ENCODE results near the gene ZNF337. TPM values are rescaled to one million over a fixed set of nuclear protein-coding genes. Genes with fewer than 3 reads are reported as not detected.
A peak's percentile ranks its signal among the peaks of the same experiment; 100 is the strongest.
"Not testable (repeated sequence)": the region's sequence is repeated elsewhere in the genome, so short reads cannot be mapped to it uniquely, and the experiment has no call there.

Gene ZNF337
- total RNA-seq, 1 donor from 2014 or later, result 15.5 TPM

DNA sequence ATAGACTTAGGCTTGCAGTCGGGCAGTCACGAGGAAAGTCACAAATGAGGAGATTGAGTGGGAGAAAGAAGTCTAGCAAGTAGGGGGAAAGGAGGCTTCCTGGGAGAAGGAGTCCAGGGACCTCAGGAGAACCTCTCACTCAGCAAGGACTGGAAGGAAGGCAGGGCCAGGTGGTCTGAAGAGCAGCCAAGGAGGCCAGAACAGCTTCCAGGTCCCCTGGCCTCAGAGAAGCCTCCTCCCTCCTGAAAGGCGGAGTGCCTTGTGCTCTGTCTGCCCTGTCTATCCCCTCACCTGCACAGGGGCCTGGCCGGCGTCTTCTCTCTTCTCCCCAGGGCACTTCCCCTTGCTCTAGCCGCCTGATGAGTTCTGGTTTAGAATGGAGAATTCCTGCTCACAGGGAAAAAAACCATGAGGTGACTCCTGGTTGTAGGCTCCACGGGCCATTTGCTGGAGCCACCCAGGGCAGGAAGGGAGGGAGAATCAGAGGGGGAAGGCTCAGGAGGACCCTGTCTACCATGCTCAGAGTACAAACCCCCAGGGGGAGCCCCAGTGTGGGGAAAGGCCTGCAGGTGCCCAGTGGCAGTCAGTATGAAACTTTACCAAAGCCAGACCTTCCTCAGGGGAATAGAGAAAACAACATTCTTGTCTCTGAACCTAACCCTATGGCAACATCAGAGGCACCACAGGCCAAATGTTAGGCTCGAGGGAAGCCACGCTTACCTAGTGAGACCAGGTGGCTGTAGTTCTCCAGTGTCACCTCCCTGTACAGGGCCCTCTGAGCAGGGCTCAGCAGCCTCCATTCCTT lies 11.2 kb downstream of the ZNF337 start:
- H3K27ac Mint-ChIP-seq, result no peak overlapping the region

DNA sequence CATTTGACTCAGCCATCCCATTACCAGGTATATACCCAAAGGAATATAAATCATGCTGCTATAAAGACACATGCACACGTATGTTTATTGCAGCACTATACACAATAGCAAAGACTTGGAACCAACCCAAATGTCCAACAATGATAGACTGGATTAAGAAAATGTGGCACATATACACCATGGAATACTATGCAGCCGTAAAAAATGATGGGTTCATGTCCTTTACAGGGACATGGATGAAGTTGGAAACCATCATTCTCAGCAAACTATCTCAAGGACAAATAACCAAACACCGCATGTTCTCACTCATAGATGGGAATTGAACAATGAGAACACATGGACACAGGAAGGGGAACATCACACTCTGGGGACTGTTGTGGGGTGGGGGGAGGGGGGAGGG lies 12.8 kb downstream of the ZNF337 start:
- H3K27me3 Mint-ChIP-seq; CTCF ChIA-PET; H3K9me3 Mint-ChIP-seq; H3K27ac Mint-ChIP-seq; intact Hi-C loops (cut with micrococcal nuclease); POLR2A ChIA-PET; H3K4me3 Mint-ChIP-seq; ATAC-seq (ENCODE audit: low read depth); DNase-seq: not testable (repeated sequence)
- H3K36me3 Mint-ChIP-seq (ENCODE audit: low read depth), result peaks cover 42% of the 10 kb centered on the region
- H3K4me1 Mint-ChIP-seq, result peaks cover 17% of the 10 kb centered on the region

More for the DNA sequence above, 11.2 kb downstream of the ZNF337 start:
- H3K4me1 Mint-ChIP-seq, result peaks cover 17% of the 10 kb centered on the region
- no peak overlapping the region for H3K4me3 Mint-ChIP-seq
- POLR2A ChIA-PET, result interaction anchor here (0.6 kb wide), 1 partner anchor 97 kb away, joined by 3 read pairs; no protein-coding TSS in a partner anchor
- CTCF ChIA-PET, result no interaction called here
- H3K27me3 Mint-ChIP-seq, result no peaks in the 10 kb centered on the region
- intact Hi-C loops (cut with micrococcal nuclease), result no loop called here
- no peaks in the 10 kb centered on the region for H3K9me3 Mint-ChIP-seq
- ATAC-seq (ENCODE audit: low read depth) (peak; percentile 90), DNase-seq (no peak)
- TF ChIP-seq CTCF (IDR thresholded peaks at IDR 0.05), result no peak
- H3K36me3 Mint-ChIP-seq (ENCODE audit: low read depth), result peaks cover 36% of the 10 kb centered on the region

DNA sequence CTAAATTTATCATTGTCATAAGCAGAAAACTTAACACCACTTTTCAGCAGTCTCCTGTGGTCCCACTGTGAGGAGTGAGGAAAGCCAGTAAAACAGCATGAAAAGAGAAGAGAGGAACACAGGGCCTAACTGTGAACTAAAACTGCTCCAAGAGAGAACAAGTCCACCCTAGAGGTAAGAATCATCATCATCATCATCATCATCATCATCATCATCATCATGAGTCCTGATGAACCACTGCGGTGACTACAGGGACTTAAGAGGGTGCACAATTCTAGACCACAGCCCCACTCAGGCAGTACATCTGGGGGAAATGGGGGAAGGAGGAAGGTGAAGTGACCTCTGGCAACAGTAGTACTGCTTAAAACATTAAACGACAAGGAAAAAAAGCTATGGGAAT lies 13.6 kb downstream of the ZNF337 start:
- H3K27ac Mint-ChIP-seq, result no peak overlapping the region
- CTCF ChIA-PET, result no interaction called here
- peaks cover 17% of the 10 kb centered on the region for H3K4me1 Mint-ChIP-seq
- no peak for TF ChIP-seq CTCF (IDR thresholded peaks at IDR 0.05)
- intact Hi-C loops (cut with micrococcal nuclease), result no loop called here
- ATAC-seq (ENCODE audit: low read depth), result no peak
- H3K9me3 Mint-ChIP-seq, result no peaks in the 10 kb centered on the region
- DNase-seq, result no peak
- no peak overlapping the region for H3K4me3 Mint-ChIP-seq
- no peaks in the 10 kb centered on the region for H3K27me3 Mint-ChIP-seq
- H3K36me3 Mint-ChIP-seq (ENCODE audit: low read depth), result peaks cover 50% of the 10 kb centered on the region
- POLR2A ChIA-PET, result no interaction called here

- Mint-ChIP-seq H3K9me3 (no peaks in the 10 kb centered on the region), H3K36me3 (ENCODE audit: low read depth) (peaks cover 75% of the 10 kb centered on the region), H3K4me1 (no peaks in the 10 kb centered on the region), H3K27ac (no peak overlapping the region), H3K4me3 (no peak overlapping the region), H3K27me3 (no peaks in the 10 kb centered on the region)
- DNase-seq, result no peak
- no peak for ATAC-seq (ENCODE audit: low read depth)
- CTCF ChIA-PET, result no interaction called here
- TF ChIP-seq CTCF (IDR thresholded peaks at IDR 0.05), result no peak
- intact Hi-C loops (cut with micrococcal nuclease), result no loop called here
- POLR2A ChIA-PET, result no interaction called here
These were observed 20.4 kb downstream of the ZNF337 start for GRCh38 chr20:25676164-25676809.

GRCh38 chr20:25675161-25675560 lies 21.5 kb downstream of the ZNF337 start:
- Mint-ChIP-seq H3K27me3 (no peaks in the 10 kb centered on the region), H3K4me3 (no peak overlapping the region), H3K4me1 (no peaks in the 10 kb centered on the region), H3K9me3 (no peaks in the 10 kb centered on the region), H3K36me3 (ENCODE audit: low read depth) (peaks cover 67% of the 10 kb centered on the region), H3K27ac (no peak overlapping the region)
- intact Hi-C loops (cut with micrococcal nuclease), result no loop called here
- CTCF ChIA-PET, result no interaction called here
- DNase-seq (no peak), ATAC-seq (ENCODE audit: low read depth) (no peak)
- POLR2A ChIA-PET, result no interaction called here
- TF ChIP-seq CTCF (IDR thresholded peaks at IDR 0.05), result no peak

Data from activated B cell treated with CpG ODN at 0.5 μM for 24 hours (primary cell).